Right lung (tissue), 5 donors: ENCODE measurements around the gene C1QTNF4. TPM values are rescaled to one million over a fixed set of nuclear protein-coding genes. Genes with fewer than 3 reads are reported as not detected.
"Not testable (repeated sequence)": the region's sequence is repeated elsewhere in the genome, so short reads cannot be mapped to it uniquely, and the experiment has no call there.

Source experiments
- DNase-seq, 2 donors: peaks; one replicate each; pipeline ENCODE4 v3.0.0-alpha.2; 2013
- polyA plus RNA-seq, 5 donors: library from polyadenylated mRNA; unstranded; fragments of 120-200 nt; gene quantifications; one replicate each; pipeline versions ENCODE4 v1.2.1 to v1.2.3, GENCODE V29; 2013; ENCODE audit warnings: inconsistent platforms in 1 of 5, low replicate concordance in 1 of 5; ENCODE audit not compliant: insufficient read length in 5 of 5, insufficient read depth in 1 of 5

C1QTNF4 gene
- polyA plus RNA-seq, 5 donors, result 2.6 to 8.1 (median 3.5) TPM

DNA sequence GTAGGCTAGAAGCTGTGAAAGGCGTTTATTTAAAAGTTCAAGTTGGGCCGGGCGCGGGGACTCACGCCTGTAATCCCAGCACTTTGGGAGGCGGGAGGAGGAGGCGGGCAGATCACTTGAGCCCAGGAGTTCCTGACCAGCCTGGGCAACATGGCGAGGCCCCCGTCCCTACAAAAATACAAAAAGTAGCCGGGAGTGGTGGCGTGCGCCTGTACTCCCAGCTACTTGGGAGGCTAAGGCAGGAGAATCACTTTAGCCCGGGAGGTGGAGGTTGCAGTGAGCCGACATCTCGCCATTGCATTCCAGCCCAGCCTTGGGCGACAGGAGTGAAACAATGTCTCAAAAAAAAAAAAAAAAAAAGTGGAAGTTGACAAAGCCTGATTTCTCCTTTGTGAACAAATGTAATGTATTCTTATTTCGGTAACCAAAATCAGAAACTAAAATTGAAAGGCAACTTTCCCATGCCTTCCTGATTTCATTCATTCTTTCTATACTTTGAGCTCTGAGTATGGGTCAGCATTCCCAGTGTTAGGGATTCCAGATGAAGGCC is 28.0 kb downstream of the C1QTNF4 start:
- DNase-seq, result no peak

DNA sequence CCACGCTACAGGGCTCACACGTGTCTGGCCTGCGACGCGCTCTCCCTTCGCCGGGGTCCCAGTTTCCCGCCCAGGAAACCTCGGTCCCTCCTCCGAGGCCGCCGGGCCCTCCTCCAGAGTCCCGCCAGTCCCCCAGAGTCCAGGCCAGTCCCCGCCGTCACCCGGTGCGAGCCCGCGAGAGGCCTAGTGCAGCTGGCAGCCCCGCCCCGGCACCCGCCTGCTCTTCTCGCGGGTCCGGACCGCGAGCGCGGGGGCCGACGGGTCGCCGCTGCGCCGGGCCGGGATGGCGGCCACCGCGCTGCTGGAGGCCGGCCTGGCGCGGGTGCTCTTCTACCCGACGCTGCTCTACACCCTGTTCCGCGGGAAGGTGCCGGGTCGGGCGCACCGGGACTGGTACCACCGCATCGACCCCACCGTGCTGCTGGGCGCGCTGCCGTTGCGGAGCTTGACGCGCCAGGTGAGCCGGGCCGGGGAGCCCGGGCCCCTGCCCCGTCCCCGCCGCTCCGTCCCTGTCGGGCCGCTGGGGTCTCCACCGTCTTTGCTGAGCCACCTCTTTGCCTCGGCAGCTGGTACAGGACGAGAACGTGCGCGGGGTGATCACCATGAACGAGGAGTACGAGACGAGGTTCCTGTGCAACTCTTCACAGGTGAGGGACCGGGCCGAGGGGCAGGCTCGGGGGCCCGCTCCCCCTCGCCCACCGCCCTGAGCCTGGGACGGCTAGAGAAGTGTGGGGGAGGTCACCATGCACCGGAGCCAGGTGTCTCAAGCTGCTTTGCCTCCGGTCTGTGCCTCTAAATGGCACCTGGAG is 28.7 kb downstream of the C1QTNF4 start, which contains the start of gene PTPMT1:
PTPMT1 (plus strand) TSS at position 260 of the 809 bp plus-strand sequence; CDS start at position 284, 24 bp downstream.
- DNase-seq, result peak; percentile 61 to 67

DNA sequence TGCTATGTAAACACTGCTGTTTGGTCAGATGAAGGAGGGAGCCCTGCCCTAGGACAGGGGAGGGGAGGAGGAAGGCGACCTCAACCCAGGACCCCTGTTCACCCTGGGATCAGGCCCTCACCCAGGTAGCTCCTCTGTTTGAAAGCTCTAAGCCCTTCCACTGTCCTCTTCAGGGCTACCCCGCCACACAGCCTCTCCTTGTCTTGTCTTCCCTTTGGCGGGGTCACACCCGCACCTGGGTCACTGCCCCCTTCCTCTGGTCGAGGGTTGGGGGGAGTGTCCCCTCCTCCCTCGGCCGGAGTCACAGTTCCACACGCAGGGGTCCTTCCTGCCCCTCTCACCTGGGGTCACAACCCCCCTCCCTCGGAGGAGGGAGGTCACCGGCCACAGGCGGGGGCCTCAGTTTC is 29.3 kb downstream of the C1QTNF4 start:
- DNase-seq, result no peak

DNA sequence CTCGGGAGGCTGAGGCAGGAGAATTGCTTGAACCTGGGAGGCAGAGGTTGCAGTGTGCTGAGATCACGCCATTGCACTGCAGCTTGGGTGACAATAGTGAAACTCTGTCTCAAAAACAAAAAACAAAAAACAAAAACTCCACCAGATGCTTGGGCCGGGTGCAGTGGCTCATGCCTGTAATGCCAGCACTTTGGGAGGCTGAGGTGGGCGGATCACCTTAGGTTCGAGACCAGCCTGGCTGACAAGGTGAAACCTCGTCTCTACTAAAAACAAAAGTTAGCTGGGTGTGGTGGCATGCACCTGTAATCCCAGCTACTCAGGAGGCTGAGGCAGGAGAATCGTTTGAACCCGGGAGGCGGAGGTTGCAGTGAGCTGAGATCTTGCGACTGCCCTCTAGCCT is 29.8 kb downstream of the C1QTNF4 start:
- DNase-seq, result not testable (repeated sequence)

DNA sequence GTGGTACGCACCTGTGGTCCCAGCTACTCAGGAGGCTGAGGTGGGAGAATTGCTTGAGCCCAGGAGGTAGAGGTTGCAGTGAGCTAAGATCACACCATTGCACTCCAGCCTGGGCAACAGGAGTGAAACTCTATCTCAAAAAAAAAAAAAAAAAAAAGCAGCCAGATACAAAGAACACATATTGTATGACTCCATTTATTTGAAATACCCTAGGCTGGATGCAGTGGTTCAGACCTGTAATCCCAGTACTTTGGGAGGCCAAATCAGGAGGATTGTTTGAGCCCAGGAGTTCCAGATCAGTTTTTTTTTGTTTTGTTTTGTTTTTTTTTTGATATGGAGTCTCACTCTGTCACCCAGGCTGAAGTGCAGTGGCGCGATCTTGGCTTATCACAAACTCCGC is 31.8 kb downstream of the C1QTNF4 start:
- not testable (repeated sequence) for DNase-seq

DNA sequence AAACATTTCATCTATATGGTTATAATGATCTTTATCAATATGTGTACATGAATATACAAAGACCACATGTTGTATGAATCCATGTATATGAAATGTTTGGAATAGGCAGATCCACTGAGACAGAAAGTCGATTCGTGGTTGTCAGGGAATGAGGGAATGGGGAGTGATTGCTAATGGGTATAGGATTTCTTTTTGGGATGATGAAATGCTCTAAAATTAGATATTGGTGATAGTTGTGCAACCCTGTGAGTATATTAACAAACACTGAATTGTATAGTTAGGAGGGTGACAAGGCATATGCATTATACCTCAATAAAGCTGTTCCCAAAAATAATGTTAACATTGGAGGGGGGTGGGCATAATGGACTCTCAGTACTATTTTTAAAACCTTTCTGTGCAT is 33.8 kb downstream of the C1QTNF4 start:
- DNase-seq, result no peak

DNA sequence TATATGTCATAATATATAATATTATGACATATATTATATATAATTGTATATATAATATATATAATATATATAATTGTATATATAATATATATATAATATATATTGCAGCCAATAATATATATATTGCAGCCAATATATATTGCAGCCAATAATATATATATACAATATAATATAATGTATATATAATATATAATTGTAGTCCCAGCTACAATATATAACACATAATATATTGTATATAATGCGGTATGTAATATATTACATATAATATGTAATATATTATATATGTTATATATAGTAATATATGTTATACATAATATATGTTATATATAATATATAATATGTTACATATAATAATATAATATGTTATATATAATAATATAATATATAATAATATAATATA is 35.5 kb downstream of the C1QTNF4 start:
- DNase-seq, result no peak

DNA sequence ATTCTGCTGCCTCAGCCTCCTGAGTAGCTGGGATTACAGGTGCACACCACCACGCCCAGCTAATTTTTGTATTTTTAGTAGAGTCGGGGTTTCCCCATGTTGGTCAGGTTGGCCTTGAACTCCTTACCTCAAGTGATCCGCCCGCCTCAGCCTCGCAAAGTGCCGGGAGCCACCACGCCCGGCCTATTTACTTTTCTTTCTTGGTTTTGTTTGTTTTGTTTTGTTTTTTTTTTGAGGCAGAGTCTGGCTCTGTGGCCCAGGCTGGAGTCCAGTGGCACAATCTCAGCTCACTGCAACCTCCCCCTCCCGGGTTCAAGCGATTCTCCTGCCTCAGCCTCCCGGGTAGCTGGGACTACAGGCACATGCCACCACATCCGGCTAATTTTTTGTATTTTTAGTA is 37.2 kb downstream of the C1QTNF4 start:
- not testable (repeated sequence) for DNase-seq

DNA sequence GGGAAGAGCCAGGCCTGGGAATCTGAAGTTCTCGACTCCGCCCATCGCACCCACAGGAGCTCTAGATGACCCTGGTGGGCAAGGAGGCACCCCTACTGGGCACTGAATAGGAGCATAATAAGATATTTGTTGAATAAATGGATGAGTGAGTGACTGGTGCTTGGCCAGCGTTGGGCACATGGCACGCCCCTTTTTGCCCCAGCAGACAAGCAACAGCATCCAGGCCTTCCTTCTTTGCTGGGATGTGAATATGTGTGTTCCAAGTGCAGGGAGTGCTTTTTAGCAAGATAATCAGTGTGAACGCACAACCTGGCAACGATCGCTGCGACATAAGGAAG is 40.8 kb downstream of the C1QTNF4 start:
- DNase-seq, result peak in 1 of 2 donors; percentile 45

DNA sequence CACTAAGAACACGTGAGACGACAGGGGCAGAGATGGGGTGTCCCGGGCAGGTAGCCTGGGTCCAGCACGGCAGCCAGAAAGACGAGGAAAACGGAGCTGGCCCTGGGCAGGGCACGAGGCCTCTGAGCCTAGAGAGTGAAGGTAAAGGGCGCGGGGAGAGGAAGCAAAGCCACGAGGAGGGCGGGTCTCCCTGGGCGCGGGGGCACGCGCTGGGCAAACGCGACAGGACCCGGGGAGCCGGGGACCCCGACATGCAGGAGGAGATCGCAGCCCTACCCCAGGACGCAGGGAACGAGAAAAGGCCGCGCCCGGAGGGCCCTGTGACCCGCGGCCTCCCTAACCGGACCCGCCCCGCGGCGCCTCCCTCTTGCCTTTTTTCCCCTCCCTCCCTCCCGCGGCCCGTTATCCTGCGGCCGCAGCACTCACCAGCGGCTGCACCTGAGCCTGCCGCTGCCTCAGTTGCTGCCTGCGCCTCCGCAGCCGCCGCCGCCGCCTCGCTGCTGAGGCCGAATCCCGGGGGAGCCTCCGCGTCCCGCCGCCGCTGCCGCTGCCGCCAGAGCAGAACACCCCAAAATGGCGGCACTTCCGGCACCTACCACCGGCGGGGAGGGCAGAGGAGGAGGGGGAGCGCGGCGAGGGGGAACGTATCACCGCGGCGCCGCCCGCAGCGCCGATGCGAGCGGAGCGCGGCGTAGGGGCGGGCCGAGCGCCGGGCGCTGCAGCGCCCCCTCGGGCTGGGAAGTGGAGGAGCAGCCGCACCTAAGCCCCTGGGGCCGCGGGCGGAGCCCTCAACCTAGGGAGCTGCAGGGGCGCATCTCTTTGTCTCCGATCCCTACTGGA is 41.4 kb downstream of the C1QTNF4 start, which contains the start of gene CELF1:
CELF1 (minus strand) TSS at position 567 of the 840 bp plus-strand sequence. CDS start 53,609 bp downstream, outside the sequence.
- peak; percentile 85 to 89 for DNase-seq

DNA sequence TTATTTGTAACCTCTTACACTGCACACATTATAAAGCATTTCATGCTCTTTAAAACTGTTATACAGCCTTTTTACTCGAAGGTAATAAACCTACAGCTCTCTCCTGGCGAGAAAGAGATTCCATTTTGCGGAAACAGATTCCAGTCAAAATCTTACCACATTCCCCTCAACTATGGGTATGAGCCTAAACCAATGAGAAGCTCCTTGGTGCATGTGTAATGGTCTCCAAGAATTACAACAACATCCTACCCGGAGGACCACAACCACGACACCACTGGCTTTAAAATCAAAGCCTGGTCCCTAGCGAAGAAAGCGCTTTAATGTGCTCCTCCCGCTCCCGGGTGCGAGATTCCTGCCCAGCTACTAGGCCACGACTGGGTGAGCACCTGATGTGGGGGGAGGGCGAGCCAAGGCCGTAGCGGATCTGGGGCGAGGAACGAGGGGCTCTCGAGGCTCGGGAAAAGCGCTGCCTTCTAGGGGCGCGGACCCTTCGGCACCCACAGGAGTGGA is 42.1 kb downstream of the C1QTNF4 start:
- peak in 1 of 2 donors; percentile 22 for DNase-seq

DNA sequence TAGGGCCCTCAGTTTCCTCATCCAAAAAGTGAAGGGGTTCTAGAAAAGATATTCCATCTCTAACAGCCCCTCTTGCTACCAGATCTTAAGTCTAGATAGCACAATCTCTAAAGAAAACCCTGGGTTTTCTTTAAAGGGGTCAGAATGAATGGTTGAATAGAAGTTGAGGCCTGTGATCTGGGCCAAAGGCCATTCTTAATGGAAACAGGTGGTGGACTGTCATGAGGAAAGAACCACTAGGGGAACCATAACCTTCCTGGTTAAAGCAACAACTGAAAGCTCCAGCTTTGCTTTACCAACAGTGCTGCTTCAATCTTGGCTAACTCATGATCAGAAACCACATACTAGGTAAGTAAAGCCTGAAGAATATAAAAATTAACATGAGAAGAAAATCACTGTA is 43.1 kb downstream of the C1QTNF4 start:
- no peak for DNase-seq

DNA sequence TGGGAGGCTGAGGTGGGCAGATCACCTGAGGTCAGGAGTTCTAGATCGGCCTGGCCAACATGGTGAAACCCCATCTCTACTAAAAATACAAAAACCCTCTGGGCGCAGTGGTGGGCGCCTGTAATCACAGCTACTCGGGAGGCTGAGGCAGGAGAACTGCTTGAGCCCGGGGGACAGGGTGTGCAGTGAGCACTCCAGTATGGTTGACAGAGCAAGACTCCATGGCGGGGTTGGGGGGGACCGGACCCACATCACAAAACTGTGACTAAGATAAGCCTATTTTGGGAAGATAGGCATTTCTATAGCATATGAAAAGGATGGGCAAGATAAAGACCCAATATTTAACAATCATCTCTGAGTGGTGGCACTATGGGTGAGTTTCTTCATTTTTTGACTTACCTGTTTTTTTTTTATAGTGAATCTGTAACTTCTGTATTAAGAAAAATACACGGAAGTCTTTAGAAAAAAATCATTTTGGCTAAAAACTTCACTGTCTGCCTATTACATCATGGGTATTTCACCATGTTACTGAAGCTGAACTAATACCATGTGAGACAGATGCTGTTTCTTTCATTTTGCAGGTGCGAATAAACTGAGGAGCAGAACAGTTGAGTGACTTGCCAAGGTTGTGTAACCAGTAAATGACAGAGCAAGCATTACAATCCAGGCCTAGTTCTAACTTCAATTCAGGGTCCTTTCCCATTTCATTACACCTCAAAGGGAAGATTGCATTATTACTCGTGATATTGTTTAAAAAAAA is 43.7 kb downstream of the C1QTNF4 start:
- no peak for DNase-seq

DNA sequence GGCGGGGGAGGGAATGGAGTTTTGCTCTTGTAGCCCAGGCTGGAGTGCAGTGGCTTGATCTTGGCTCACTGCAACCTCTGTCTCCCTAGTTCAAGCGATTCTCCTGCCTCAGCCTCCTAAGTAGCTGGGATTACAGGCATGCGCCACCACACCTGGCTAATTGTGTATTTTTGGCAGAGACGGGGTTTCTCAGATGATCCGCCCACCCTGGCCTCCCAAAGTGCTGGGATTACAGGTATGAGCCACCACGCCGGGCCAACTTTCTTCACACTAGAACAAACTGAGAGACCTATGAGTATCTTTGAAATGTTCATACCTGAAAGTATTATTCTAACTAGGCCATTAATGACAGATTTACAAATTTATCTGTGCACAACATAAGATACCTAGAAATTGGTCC is 47.9 kb downstream of the C1QTNF4 start:
- not testable (repeated sequence) for DNase-seq

DNA sequence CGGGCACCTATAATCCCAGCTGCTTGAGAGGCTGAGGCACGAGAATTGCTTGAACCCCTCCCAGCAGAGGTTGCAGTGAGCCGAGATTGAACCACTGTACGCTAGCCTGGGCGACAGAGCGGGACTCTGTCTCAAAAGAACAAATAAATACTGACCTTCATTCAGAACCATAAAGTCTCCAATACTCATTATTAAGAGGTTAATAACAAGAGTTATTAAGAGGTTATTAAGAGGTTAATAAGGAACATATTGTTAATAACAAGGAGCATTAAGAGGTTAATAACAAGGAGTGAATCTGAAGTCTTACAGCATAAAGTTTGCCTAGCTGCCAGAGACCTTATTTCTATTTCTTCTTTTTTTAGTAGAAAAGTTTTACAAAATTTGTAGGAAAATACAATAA is 48.9 kb downstream of the C1QTNF4 start:
- no peak for DNase-seq

DNA sequence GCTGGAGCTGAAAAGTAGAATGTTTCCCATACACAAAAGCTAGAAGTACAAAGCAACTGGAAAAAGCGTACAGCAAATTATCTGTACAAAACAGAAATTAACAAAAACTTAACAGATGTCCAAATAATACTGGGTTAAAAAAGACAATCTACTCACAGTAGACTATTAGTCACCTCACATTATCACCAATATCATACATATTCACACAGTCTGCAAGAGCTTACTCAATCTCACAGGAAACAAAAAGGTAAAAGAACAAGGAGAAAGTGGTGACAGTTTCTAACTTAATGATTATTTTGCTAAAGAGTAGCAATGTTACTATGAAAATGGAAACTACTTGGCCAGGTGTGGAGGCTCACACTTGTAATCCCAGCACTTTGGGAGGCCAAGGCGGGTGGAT is 53.1 kb downstream of the C1QTNF4 start:
- DNase-seq, result no peak

DNA sequence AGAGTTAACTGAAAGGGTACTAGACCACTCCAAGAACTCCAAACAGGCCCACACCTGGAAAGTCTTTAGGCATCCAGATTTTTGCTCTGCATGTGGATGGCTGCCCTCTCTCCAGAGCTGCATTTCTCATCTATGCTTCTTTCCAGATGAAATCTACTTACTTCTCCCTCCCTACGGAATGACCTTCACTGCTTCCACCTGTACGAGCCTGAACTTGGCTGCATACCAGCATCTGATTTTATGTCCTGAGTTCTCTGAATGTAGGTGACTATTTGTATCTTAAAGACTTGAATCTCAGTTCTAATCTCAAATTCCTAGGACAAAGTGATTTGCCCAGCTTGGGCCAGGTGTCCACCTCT is 54.6 kb downstream of the C1QTNF4 start:
- DNase-seq, result no peak
